ENCODE data around the gene ELF2.
A peak's percentile ranks its signal among the peaks of the same experiment; 100 is the strongest.

Gene ELF2

GRCh38 chr4:139018501-139018900 lies 158.5 kb downstream of the ELF2 start:
- no peak for DNase-seq (ENCODE audit: low spot score)
- TF ChIP-seq CTCF (IDR thresholded peaks at IDR 0.05; ENCODE audit: extremely low read depth, missing control alignments): no peak

- no peak for TF ChIP-seq CTCF (IDR thresholded peaks at IDR 0.05; ENCODE audit: extremely low read depth, missing control alignments)
- no peak for DNase-seq (ENCODE audit: low spot score)
Measured at GRCh38 chr4:139017861-139018260, 159.2 kb downstream of the ELF2 start.

GRCh38 chr4:139015948-139016471 lies 161.0 kb downstream of the ELF2 start:
- peak; percentile 69 for DNase-seq (ENCODE audit: low spot score)
- TF ChIP-seq CTCF (IDR thresholded peaks at IDR 0.05; ENCODE audit: extremely low read depth, missing control alignments): no peak

DNA sequence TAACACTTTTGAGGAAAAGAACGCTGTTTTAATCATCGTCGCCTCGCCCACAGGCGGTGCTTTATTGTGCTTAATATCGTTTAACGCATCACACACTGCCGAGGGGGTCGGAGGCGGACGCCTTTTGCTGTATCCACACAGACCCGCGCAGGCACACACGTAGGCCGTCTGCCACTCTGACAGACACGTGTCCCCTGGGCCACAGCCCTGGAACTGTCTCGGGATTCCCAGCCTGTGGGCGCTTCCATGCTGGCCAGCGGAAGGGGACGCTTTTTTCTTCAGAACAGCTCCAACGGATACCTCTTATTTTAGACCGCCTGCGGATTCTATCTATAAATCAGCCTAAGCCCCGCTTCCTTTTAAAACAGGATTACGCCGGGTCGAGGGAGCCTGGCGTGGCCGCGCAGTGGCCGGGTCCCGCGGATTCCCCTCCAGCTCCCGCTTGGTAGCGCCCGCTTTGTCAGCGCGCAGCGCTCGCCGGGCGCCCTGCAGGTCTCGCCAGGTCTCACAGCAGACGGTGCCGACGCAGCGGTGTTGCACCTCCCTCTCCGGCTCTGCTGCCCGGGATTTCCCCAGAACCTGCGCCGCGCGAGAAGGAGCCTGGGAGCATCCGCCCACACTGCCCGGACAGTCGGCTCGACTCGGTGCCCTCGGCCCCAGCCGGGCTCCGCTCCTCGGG lies 161.6 kb downstream of the ELF2 start, which contains the start of gene NOCT:
Gene NOCT (plus strand): TSS at position 513 of the 679 bp plus-strand sequence. CDS start 201 bp downstream, outside the sequence.
- TF ChIP-seq CTCF (IDR thresholded peaks at IDR 0.05; ENCODE audit: extremely low read depth, missing control alignments): no peak
- peak; percentile 96 for DNase-seq (ENCODE audit: low spot score)

DNA sequence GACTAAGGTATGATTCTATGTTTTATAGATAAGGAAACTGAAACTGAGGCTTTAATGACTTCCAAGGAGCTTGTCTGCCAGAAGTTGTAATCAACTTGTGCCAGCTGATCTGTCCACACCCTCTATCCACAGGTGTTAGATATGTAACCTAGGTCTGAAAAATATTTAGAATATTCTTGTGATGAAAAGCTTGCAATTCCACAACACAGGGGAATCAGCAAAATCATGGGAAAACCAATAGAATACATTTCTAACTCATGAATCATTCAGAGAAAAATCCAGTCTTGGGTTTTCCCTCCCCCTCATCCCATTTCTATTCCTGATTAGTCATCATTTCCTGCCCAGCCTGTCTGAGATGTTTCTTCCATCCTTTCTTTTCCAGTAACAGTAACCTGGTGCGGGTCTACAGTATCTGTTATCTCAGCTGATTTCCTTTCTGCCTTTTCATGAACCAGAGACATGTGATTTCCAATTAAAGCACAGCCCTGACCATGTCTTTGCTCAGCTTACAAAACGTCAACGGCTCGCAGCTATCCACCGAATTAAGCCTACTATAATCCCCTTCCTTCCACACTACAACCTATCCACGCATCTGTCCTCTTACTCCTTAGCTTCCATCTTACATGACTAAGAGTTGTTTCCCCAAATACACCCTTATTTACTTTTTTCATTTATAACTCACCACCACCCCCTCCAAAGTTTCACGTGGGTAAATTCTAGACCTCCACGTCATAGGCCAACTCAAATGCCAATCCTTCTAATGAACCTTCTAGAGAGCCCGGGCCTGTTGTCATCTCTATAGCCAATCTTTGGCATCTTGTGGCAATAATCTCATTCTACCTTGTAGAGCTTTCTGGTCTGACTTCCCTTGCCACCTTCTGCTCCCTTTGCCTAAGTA lies 162.4 kb downstream of the ELF2 start:
- DNase-seq (ENCODE audit: low spot score): peak; percentile 43

DNA sequence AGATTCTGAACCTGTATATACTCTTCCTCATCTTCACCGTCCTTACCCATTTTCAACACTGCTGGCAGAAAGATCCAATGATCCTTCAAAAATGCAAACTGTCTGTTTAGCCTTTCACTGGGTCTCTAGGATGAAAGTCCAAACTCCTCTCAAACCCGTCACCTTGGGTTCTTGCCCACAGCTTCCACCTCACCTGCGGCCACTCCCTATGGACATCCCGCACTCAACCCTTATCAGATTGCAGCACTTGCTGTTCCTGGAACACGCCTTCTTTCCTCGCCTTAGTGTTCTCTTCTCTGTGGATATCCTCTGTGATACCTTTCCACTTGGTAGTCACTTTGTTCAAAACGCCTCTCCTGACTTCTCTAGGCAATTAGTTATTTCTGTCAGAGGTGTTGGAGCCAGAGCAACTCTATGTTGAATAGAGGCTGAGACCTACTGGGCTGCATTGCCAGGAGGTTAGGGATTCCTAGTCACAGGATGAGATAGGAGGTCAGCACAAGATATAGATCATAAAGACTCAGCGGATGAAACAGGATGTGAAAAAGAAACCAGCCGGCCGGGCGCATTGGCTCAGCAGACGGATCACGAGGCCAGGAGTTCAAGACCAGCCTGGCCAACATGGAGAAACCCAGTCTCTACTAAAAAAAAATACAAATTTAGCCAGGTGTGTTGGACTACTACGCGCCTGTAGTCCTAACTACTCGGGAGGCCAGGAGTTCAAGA lies 165.6 kb downstream of the ELF2 start:
- TF ChIP-seq CTCF (IDR thresholded peaks at IDR 0.05; ENCODE audit: extremely low read depth, missing control alignments): no peak
- no peak for DNase-seq (ENCODE audit: low spot score)

More for the DNA sequence above, 162.4 kb downstream of the ELF2 start:
- TF ChIP-seq CTCF (IDR thresholded peaks at IDR 0.05; ENCODE audit: extremely low read depth, missing control alignments): no peak
